Neural cell (in vitro differentiated cells): ENCODE results near the gene MYCBP2.

ENCODE experiments used
- EP300 ChIP-seq: fragments of 450-650 bp; conservative IDR thresholded peaks from 2 replicates; pipeline ENCODE4 v1.6.1; 2014; ENCODE audit warnings: antibody characterized with exemption, mild to moderate bottlenecking, moderate library complexity; ENCODE audit not compliant: poor library complexity, severe bottlenecking
- EZH2 ChIP-seq: fragments of 200-600, 300-800 bp; shearing (Covaris generic), sonication (generic); IDR thresholded peaks from 2 replicates; pipeline ENCODE4 v1.6.1; 2014; ENCODE audit warnings: antibody characterized with exemption, low read length, borderline replicate concordance, mild to moderate bottlenecking; ENCODE audit not compliant: insufficient read depth, poor library complexity, severe bottlenecking
- POLR2AphosphoS5 ChIP-seq: IDR thresholded peaks from 2 replicates; pipeline ENCODE4 v1.6.1; 2012
- RAD21 ChIP-seq: fragments of 450-650 bp; conservative IDR thresholded peaks from 2 replicates; pipeline ENCODE4 v1.6.1; 2014; ENCODE audit warnings: antibody characterized with exemption, mild to moderate bottlenecking, moderate library complexity
- TAF1 ChIP-seq: IDR thresholded peaks from 2 replicates; pipeline ENCODE4 v1.6.1; 2012; ENCODE audit warnings: low read depth
- TF ChIP-seq, protein P1 (sequence below): fragments of 450-650 bp; IDR thresholded peaks from 2 replicates; pipeline ENCODE4 v1.5.1; 2014; ENCODE audit warnings: antibody characterized with exemption, mild to moderate bottlenecking, moderate library complexity; ENCODE audit not compliant: poor library complexity, severe bottlenecking
- TF ChIP-seq, protein P2 (sequence below): IDR thresholded peaks from 2 replicates; pipeline ENCODE4 v1.6.1; 2012; ENCODE audit warnings: borderline replicate concordance

DNA sequence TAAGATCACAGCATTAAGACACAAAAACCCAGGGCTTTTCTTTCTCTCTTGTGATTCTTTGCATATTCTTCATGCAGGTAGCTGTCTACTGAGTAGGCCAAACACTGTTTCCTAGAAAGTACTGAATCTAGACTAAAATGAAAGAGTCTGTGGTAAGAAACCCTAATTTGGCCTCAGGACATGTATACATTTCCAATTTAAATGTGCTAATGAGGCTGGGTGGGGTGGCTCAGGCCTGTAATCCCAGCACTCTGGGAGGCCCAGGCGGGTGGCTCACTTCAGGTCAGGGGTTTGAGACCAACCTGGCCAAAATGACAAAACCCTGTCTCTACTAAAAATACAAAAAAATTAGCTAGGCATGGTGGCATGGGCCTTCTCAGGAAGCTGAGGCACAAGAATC, 57.8 kb downstream of the MYCBP2 start:
- TF ChIP-seq EP300 (no peak), POLR2AphosphoS5 (no peak), EZH2 (no peak), RAD21 (no peak), TAF1 (no peak)
- TF ChIP-seq, protein P1, sequence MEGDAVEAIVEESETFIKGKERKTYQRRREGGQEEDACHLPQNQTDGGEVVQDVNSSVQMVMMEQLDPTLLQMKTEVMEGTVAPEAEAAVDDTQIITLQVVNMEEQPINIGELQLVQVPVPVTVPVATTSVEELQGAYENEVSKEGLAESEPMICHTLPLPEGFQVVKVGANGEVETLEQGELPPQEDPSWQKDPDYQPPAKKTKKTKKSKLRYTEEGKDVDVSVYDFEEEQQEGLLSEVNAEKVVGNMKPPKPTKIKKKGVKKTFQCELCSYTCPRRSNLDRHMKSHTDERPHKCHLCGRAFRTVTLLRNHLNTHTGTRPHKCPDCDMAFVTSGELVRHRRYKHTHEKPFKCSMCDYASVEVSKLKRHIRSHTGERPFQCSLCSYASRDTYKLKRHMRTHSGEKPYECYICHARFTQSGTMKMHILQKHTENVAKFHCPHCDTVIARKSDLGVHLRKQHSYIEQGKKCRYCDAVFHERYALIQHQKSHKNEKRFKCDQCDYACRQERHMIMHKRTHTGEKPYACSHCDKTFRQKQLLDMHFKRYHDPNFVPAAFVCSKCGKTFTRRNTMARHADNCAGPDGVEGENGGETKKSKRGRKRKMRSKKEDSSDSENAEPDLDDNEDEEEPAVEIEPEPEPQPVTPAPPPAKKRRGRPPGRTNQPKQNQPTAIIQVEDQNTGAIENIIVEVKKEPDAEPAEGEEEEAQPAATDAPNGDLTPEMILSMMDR = no peak
- TF ChIP-seq, protein P2, sequence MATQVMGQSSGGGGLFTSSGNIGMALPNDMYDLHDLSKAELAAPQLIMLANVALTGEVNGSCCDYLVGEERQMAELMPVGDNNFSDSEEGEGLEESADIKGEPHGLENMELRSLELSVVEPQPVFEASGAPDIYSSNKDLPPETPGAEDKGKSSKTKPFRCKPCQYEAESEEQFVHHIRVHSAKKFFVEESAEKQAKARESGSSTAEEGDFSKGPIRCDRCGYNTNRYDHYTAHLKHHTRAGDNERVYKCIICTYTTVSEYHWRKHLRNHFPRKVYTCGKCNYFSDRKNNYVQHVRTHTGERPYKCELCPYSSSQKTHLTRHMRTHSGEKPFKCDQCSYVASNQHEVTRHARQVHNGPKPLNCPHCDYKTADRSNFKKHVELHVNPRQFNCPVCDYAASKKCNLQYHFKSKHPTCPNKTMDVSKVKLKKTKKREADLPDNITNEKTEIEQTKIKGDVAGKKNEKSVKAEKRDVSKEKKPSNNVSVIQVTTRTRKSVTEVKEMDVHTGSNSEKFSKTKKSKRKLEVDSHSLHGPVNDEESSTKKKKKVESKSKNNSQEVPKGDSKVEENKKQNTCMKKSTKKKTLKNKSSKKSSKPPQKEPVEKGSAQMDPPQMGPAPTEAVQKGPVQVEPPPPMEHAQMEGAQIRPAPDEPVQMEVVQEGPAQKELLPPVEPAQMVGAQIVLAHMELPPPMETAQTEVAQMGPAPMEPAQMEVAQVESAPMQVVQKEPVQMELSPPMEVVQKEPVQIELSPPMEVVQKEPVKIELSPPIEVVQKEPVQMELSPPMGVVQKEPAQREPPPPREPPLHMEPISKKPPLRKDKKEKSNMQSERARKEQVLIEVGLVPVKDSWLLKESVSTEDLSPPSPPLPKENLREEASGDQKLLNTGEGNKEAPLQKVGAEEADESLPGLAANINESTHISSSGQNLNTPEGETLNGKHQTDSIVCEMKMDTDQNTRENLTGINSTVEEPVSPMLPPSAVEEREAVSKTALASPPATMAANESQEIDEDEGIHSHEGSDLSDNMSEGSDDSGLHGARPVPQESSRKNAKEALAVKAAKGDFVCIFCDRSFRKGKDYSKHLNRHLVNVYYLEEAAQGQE = no peak
